ENCODE measurements around the gene GP5. TPM values are rescaled to one million over a fixed set of nuclear protein-coding genes. Genes with fewer than 3 reads are reported as not detected.

The GP5 gene, protein sequence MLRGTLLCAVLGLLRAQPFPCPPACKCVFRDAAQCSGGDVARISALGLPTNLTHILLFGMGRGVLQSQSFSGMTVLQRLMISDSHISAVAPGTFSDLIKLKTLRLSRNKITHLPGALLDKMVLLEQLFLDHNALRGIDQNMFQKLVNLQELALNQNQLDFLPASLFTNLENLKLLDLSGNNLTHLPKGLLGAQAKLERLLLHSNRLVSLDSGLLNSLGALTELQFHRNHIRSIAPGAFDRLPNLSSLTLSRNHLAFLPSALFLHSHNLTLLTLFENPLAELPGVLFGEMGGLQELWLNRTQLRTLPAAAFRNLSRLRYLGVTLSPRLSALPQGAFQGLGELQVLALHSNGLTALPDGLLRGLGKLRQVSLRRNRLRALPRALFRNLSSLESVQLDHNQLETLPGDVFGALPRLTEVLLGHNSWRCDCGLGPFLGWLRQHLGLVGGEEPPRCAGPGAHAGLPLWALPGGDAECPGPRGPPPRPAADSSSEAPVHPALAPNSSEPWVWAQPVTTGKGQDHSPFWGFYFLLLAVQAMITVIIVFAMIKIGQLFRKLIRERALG
- polyA plus RNA-seq (ENCODE audit: insufficient read length in 12 of 12), result under 1 TPM in 10 of 12 donors, not detected in 2; 0.11 to 0.73 (median 0.22) TPM
- long read RNA-seq, donor 1, partial matches to known transcripts, result 0 of 1 reads
- long read RNA-seq, donor 1, other reads (novel, unspliced or antisense), result 0 of 1 reads
- long read RNA-seq, donor 2, result 0 reads
- long read RNA-seq, donor 3, result 0 reads
- long read RNA-seq, donor 4, result 0 reads
- long read RNA-seq, donor 5, partial matches to known transcripts, result 0 of 1 reads
- long read RNA-seq, donor 5, other reads (novel, unspliced or antisense), result 0 of 1 reads
- long read RNA-seq, donor 6, result 0 reads
- long read RNA-seq, donor 7, result 0 reads
- long read RNA-seq, donor 8, result 0 reads
- long read RNA-seq, donor 9, result 0 reads
- long read RNA-seq, donor 10, result 0 reads
- long read RNA-seq, donor 11, result 0 reads

DNA sequence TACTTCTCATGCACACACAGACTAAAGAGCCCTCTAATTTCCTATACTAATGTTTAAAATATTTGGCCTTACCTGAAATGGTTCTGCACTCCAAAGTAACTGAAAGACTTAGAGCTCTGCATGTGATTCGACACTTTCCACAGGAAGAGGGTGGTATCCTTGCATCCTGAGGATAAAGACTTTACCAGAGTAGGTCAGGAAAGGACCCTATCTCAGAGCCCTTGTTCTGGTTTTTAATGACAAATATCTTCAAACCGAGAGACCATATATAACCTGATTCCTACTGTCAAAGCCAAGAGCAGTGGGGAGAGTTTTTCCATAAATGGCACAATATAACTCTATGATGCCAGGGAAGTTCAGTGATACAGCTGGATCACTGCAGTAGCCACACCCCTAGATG lies at the start of gene GP5:
Gene GP5 (minus strand): TSS at position 101 of the 400 bp plus-strand sequence. CDS start 984 bp downstream, outside the sequence.
- no peak for DNase-seq

DNA sequence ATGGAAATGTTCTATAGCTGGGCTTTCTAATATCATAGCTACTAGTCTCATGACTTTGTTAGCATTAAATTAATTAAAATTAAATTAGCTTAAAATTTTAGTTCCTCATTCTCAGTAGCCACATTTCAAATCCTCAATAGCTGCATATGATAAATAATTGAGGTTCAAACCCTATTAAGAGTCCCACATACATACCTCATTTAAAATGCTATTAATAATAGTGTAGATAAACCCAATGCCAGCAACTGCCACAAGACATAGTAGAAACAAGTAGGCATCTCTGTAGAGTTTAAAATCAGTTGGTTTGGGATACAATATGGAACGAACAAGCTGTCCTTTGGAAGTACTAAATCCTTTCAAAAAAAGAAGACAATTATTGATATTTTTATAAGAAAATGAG lies 48.6 kb upstream of the GP5 start:
- no peak for DNase-seq

DNA sequence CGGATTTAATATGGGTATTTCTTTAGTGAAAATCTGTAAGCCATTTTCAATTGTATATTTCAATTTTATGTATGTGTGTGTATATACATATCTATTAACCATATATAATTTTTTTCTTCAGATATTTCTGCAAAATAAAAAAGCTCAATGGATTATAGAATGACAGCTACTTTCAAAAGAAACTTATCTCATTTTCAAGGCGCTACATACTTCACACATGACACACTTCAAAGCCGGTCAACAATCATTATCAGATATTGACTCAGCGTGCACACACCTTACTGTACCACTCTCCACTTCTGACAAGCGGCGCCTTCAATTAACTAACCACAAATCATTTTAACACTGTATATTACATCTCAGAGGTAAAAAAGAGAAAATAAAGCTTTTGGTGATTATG lies 48.1 kb upstream of the GP5 start:
- no peak for DNase-seq

DNA sequence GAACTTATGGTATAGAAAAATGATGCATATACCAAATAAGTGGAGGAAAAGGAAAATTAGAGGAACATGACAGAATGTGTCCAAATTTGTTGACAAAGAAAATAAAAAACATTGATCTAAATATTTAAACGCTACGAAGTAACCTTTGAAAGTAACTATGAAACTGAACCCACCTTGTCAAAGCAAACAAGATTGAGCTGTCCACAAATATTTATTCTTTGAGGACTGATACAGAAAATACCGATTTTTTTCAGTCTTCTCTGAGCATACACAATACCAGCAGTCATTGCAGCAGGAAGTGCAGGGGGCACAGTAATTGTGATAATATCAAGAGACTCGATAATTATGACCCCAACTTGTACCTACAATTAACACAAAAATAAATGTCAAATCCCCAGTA lies 47.7 kb upstream of the GP5 start:
- DNase-seq, result no peak

DNA sequence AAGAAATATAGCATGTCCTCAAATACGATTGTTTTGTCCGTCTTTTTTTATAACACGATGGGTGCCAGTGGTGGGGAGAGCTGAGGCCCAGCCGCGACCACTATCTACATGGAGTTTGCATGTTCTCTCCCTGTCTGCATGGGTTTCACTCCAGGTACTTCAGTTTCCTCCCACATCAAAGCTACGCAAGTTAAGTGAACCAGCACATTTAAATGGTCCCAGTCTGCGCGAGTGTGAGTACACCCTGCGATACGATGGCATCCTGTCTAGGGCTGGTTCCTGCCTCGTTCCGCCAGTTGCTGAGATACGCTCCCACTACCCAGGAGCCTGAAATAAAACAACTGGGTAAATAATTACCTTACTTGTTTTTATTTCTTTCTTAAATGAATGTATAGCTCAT lies 47.1 kb upstream of the GP5 start:
- no peak for DNase-seq

DNA sequence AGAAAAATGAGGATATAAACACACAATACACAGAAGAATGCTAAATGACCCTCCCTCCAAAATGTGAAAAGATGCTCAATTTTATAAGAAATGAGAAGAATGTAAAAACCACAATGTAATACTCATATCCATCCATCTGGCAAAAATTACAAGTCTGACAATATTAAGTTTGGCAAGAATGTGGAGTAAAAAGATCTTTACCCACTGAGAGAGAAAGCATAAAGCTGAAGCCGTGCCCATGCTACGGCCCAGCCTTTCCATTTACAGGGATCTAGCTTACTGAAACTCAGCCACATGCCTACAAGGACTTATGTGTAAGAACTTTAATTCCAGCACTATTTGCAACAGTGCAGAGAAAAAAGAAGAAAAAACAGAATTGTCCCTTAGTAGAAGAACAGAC lies 44.8 kb upstream of the GP5 start:
- peak; percentile 17 for DNase-seq

DNA sequence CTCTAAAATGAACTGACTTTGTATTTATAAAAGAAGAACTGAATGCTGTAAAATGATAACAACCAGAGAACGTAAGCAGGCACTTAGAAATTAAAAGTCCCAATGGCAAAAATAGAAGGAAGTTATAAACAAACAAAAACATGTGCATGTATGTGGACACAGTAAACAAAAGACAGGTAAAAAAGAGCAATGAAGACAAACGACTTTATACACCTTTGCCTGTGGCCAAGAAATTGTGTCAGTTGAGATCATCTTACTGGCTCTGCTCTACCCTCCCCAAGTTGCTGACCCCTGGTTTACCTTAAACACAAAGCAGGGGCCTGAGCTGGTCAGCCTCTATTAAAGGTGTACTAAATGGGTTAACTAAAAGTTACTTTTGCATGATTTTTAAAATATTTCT lies 41.7 kb upstream of the GP5 start:
- no peak for DNase-seq

DNA sequence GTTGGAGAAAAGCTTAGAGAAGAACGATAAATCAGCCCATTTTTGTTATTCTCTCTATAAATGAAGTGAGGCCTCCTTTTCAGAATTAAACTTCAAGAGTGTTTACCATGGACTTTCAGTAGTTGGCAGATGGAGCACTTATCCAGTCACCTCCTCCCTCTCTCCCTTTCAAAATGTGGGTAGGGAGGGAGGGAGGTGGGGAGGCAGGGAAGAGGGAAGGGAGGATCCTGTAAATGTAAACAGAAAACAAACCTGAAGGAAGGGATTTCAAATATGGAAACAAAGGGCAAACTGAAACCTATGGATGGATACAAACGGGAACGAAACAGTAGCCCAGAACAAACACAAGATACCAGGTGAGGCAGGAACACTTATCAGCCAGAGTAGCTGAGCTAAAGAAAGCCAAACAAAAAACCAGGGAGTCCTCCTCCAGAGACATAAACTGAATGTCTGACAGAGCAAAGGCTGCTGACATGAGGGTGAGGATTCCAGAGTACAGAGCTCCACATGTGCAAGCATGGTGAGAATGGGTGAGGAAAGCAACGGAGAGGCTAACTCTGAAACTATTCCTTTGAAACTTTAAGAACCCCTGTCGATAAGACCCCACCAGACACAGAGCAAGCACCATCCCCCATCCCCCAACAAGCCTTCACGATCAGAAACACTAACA lies 41.0 kb upstream of the GP5 start:
- DNase-seq, result no peak

DNA sequence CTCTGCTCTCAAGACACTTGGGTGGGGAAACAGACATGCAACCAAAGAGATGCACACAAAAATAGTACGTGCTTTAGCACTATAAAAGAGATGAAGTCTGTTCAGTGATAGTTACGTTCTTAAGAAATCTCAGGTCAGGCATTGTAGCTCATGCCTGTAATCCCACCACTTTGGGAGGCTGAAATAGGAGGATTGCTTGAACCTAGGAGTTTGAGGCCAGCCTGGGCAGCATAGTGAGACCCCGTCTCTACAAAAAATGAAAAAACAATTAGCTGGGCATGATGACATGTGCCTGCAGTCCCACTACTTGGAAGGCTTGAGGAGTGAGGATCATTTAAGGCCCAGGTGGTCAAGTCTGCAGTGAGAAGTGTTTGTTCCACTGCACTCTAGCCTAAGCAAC lies 35.4 kb upstream of the GP5 start:
- DNase-seq, result no peak

DNA sequence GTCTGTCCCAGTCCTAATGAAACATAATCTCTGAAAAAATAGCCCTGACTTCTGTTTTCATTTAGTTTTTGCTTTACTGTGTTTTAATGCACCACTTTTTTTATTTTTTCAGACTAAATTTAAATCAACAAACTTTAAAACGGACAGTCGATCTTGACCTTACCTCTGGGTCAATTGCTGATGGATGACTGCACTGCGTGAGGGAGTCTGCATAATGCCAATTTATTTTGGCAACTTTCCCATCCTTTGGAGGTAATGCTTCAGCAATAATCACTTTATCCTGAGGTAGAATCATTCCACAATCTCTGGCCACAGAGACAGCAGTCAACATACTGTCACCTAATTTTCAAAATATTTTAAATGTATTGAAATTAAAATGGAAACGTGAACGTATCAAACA lies 32.5 kb upstream of the GP5 start:
- no peak for DNase-seq

DNA sequence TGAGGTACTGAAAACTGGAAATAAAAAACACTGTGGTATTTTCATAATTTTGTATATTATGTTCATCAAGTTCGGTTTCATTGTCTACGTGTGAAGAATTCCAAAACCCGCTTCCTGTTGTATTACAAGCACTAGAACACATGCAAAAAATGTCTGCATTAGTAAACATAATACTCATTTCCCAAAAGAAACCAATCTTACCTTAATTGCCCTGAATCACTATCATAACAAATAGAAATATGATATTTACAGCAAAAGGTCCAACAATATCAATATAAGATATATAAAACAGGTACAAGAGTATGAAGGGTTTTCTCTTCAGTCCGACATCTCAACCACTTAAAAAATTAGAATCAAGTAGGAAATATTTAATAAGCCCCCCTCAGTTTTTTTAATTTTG lies 26.3 kb upstream of the GP5 start:
- no peak for DNase-seq

DNA sequence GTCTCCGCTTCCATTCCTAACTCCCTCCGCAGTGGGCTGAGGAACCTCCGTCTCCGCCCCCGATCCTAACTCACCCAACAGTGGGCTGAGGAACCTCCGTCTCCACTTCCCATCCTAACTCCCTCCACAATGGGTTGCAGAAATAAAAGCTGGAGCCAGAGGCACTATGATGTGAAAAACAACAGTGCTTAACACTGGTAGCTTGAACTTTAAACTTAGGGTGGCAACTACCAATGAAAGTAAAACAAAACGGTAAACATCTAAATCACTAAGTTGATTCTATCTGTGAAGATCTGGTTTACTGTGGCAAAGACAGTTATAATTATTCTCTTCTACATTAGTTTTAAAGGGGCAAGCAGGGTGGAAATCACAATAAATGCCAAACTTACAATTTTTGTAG lies 25.9 kb upstream of the GP5 start:
- no peak for DNase-seq

DNA sequence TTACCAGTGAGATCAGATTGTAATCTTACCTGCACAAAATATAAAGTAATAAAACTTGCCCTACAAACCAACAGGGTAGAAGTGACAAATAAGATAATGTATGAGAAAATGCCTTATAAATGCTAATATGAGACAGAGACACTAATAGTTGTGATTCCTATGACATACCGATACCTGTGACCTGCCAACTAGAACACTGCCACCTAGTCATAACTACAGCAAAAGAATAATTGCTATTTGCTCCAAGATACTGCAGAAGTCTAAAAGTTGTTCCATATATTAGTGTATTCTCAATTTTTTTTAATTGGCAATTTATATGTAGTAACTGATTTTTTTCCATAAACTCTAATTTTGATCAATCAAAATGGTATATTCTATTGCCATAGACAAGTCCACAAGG lies 25.3 kb upstream of the GP5 start:
- DNase-seq, result no peak

DNA sequence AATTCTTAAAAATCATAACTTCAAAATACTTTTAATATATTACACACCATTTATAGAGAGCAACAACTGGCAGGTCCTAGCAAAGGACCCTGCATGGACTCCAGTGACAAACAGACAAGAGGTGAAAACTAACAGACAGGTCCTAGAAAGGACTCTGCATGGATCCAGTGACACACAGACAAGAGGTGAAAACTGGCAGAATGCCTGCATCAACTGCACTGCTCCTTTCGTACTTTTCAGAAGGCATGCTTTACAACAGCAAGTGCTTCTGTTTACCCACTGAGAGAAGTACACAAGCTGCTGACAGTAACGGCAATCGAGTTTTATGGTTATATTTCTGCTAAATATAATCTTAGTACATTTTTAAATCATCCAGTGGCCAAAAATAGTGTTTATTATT lies 24.3 kb upstream of the GP5 start:
- no peak for DNase-seq

DNA sequence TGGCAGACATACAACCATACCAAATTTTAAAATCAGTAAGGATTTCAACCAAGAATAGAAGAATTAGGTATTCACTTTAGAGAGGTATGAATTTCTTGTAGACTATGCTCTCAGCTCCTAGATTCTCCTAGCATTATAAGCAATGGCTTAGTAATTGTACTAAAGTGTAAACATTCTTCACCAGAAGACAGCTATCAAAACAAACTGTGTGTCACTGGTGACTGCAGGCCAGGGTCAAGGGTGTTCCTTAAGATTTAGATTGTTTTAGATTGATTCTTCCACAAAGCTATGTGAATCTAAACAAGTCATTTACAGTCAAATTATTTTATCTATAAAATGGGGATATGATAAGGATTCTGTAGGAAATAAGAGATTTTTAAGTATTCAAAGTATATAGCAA lies 23.1 kb upstream of the GP5 start:
- DNase-seq, result no peak

DNA sequence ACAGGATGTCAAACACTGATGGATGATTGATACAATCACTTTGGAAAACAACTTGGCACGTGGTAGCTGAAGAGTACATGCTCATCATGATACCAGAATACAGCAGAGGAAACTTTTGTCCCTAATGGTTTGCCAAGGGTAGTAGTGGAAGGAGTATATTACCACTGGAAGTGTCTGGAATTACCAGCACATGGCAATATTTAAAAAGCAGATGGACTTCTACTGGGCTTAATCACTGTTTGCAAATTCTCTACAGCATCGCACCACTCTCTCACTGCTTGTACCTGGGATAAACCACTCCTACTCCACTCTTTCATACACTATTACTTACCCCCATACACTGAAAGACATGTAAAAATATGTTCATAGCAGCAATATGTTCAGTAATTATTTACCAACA lies 19.6 kb upstream of the GP5 start:
- no peak for DNase-seq

DNA sequence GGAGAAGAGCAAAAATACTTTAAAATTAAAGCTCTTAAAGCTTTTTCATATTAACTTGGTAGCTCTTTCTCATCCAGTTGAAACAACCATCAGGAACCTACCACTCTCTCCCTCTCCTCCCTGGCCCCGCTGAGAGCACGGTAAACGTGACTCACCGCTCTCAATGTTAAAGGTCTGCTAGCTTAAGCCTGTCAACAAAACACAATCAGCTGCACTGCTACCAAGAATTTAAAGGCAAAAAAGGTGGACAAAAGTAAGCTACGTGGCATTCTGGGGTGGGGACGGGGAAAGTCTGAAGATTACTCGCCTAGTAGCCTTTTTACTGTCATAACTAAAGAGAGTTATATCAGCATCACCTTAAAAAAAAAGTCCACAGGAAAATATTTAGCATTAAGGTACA lies 8.4 kb upstream of the GP5 start:
- DNase-seq, result no peak

DNA sequence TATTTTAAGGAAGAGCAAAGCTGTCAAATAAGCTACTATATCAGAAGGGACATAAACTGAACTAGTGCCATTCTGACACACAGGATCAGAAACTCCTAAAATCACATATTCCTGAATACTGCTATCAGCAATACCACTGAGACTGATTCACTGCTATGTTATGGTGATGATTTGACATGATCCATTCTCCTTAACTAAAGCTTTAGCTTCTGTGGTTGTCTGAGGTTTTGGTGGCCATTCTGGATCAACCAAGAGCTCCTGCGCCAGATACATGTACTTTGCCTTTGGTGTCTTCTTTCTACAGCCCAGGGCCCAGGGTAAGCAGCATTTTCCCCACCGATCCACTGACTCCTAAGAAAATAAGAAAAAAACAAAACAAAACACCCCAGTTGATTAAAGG lies 6.7 kb upstream of the GP5 start:
- no peak for DNase-seq

DNA sequence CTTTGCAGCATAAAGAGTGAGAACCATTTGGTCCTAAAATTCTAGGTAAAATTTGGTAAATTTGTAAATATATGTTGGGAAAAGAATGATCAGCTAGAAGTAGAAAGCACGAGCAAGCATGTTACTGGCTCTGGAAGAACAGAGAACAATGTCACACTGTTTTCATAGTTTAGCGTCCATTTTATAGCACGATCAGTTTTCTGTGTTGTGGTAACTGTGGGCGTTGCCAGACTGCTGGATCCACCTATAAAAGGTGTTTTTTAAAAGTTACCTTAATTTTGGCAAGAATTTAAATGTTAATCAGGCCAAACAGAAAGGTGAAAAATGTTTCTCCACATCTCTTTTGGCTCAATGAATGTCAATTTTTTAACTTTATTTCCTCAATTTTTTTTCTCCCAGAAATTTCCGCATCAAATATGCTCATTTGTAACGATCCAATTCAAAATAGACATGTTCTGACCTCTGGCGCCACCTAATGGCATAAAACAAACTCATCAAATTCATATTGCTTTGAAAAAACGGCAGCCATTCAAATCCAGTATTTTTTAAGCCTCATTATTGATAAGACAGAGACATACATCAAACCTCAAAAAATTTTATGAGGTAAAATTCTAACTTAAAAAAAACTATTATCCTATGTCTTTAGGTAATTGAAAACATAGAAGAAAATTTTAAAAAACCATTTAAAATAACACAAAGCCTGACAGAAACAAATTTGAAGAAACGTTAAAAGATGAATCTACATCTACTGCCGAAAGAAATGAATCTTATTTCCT lies 5.5 kb upstream of the GP5 start:
- peak; percentile 75 for DNase-seq

DNA sequence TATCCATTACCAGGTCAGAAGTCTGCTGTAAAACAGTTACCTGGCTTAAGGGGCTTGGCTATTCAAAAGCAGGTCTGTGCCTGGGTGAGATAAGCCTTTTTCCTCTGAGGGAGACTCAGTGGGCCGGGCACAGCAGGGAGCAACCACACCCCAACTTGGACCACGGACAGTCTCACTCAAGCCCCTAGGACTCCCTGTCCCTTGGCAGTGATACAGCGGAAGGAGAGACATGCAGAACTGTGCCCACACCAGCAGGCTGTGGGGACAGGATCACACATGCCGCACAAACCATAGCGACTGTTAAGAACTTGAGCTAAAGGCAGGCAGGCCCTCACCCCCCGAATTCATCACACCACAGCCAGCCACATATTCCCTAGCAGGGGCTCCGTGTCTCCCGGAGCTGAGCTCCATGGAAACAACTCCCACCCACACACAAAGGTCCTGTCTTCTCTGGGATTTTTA lies 2.8 kb upstream of the GP5 start:
- DNase-seq, result no peak

DNA sequence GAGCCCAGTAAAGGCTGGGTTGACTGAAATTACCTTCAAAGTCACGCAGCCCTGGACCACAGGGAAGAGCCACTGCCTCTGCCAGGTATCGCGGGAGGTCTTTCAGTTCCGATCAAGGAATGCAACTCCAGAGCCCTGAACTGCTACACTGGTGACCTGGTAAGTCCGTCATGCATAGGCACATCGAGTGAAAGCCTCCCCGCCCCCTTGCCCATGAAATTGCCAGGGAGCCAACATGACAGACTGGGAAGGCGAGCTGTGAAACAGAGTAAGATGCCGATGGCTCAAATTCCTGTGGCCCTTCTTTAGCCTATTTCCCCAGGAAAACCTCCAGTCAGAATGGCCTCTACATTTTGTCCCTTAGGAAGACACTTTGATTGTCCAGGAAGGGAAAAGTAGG lies 2.3 kb upstream of the GP5 start:
- DNase-seq, result no peak

All from muscle of arm (tissue), 14 donors.